NOMO-1 (cell line): ENCODE data around the gene APOA1.
"Not testable (repeated sequence)": the region's sequence is repeated elsewhere in the genome, so short reads cannot be mapped to it uniquely, and the experiment has no call there.

Experiments used
- DNase-seq, 2 experiments: peaks; one replicate each; lab custom pipeline; 2025; ENCODE audit not compliant: unreplicated experiment in 2 of 2; lab: John Stamatoyannopoulos, UW

Gene APOA1

GRCh38 chr11:116835042-116835772, 2.2 kb downstream of the APOA1 start:
- DNase-seq: peak; percentile 9 to 17

- DNase-seq: not testable (repeated sequence)
Measured at GRCh38 chr11:116834535-116835041, 2.8 kb downstream of the APOA1 start.

- DNase-seq: no peak
Measured at GRCh38 chr11:116833816-116834534, 3.4 kb downstream of the APOA1 start.

- DNase-seq: no peak
Measured at GRCh38 chr11:116833491-116833815, 4.0 kb downstream of the APOA1 start.

GRCh38 chr11:116832350-116833290, 4.8 kb downstream of the APOA1 start:
- no peak for DNase-seq

GRCh38 chr11:116831790-116832349, 5.6 kb downstream of the APOA1 start:
- DNase-seq: no peak

GRCh38 chr11:116830184-116830912, 7.1 kb downstream of the APOA1 start:
- DNase-seq: no peak

GRCh38 chr11:116829525-116830183, 7.8 kb downstream of the APOA1 start, which contains the start of gene APOC3:
APOC3 (plus strand) TSS chr11:116829907; CDS start chr11:116830583, 676 bp downstream.
- no peak for DNase-seq

GRCh38 chr11:116828632-116829524, 8.5 kb downstream of the APOA1 start:
- no peak for DNase-seq

GRCh38 chr11:116827461-116827860, 10.0 kb downstream of the APOA1 start:
- no peak for DNase-seq

- DNase-seq: no peak
Measured at GRCh38 chr11:116826751-116827431, 10.5 kb downstream of the APOA1 start.

- no peak for DNase-seq
Measured at GRCh38 chr11:116825854-116826750, 11.3 kb downstream of the APOA1 start.

GRCh38 chr11:116825434-116825833, 12.0 kb downstream of the APOA1 start:
- no peak for DNase-seq

GRCh38 chr11:116823031-116823843, 14.2 kb downstream of the APOA1 start, which contains the start of gene APOA4:
APOA4 (minus strand) TSS chr11:116823304; CDS start chr11:116823191, 113 bp downstream.
- DNase-seq: no peak

- no peak for DNase-seq
Measured at GRCh38 chr11:116822575-116822974, 14.8 kb downstream of the APOA1 start.
